Eye (tissue), 1 donor: ENCODE measurements around the gene ACOX3.
"Not testable (repeated sequence)": the region's sequence is repeated elsewhere in the genome, so short reads cannot be mapped to it uniquely, and the experiment has no call there.

ENCODE experiments used
- DNase-seq: peaks from one replicate; pipeline ENCODE4 v3.0.0-alpha.2; 2015

Gene ACOX3

DNA sequence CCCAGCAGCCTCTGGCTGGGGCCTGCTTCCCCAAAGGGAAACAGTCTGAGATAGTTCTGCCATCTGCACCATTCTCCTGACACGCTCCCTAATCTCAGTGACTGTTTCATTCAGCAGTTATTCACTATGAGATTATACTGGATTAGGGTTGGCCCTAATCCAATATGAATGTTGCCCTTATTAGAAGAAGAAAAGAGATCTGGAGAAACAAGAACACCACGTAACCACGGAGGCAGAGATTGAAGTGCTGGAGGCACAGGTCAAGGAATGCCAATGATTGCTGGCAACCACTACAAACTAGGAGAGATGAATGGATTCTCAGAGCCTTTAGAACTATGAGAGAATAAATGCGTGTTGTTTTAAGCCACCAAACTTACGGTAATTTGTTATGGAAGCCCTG, 7.4 kb downstream of the ACOX3 start:
- peak; percentile 14 for DNase-seq

DNA sequence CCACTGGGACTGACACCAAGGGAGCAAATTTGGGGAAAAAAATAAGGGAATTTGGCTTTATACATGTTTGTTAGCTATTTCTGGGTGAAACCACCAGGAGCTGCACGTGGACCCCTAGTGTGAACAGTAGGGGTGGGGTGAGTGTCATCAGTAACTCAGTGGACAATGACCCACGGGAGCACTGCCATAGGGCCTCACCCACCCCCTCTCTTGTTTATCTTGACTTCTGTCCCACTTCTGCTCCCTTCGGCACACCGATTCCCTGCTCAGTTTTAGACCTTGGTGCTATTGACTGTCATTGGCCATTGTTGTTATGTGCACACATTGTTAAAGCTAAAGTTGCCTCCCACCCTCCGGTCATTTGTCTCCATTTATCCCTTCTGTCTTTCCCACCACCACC, 9.0 kb downstream of the ACOX3 start:
- no peak for DNase-seq

- DNase-seq = peak; percentile 97
Observed at GRCh38 chr4:8428288-8429097, 12.0 kb downstream of the ACOX3 start.

GRCh38 chr4:8427761-8428287, 12.7 kb downstream of the ACOX3 start:
- DNase-seq = no peak

GRCh38 chr4:8427262-8427661, 13.3 kb downstream of the ACOX3 start:
- DNase-seq = no peak

GRCh38 chr4:8422786-8423185, 17.7 kb downstream of the ACOX3 start:
- no peak for DNase-seq

DNA sequence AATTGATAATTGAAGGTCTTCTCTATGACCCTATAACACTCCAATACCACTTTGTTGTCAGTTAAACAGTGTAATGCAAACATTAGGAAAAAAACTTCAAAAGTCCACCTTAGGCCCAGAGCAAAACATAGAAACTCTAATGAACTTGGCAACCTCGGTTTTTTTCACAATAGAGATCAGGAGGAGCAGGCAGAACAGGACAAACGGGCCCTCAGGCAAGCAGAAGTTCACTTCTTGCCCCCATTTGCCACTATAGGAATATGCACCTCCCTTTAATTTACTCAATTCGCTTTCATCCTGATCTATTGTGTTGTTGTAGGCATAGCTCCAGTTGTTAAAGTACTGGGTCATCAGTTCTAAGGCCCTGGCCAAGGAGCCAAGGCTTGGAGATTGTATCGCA, 18.2 kb downstream of the ACOX3 start:
- DNase-seq = no peak

DNA sequence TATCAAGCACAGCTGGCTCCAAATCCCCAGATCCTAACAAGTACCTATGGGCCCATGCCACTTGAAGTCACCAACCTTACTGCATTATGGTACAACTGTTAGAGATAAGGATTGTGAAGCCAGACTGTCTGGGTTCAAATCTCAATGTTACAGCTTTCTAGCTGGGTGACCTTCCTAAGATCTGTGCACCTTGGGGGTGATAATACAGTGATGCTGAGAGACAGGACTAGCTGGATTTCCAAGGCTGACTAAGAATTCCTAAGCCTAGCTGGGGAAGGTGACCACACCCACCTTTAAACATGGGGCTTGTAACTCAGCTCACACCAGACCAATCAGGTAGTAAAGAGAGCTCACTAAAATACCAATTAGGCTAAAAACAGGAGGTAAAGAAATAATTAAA, 20.4 kb downstream of the ACOX3 start:
- DNase-seq = not testable (repeated sequence)

- DNase-seq = no peak
Observed at GRCh38 chr4:8419222-8420041, 21.1 kb downstream of the ACOX3 start.

DNA sequence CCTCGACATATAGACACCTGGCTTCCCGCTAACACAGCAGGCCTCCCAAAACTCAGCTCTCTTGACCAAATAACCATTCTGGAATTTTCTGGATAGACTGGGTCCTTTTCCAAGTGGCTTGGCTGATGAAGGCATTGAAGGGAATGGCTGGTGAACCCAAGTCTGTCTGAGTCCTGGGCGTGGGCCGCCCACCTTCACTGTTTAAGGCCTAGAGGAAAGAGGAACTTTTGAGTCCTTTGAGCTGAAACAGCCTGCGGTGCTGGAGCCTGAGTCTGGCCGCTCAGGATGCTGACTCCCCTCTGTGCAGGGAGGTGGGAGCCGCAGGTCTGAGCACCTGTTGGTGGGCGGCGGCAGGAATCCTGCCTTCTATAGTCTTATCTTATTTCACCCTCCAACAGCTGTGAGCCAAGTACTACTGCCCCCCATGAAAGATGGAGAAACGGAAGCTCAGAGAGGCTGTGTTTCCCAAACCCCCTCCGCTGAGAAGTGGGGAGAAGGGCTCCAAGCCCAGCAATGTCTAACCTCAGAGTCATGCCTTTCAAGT, 23.4 kb downstream of the ACOX3 start:
- DNase-seq = no peak

- DNase-seq = no peak
Observed at GRCh38 chr4:8414377-8414776, 26.1 kb downstream of the ACOX3 start.

- DNase-seq = no peak
Observed at GRCh38 chr4:8412288-8412687, 28.2 kb downstream of the ACOX3 start.

DNA sequence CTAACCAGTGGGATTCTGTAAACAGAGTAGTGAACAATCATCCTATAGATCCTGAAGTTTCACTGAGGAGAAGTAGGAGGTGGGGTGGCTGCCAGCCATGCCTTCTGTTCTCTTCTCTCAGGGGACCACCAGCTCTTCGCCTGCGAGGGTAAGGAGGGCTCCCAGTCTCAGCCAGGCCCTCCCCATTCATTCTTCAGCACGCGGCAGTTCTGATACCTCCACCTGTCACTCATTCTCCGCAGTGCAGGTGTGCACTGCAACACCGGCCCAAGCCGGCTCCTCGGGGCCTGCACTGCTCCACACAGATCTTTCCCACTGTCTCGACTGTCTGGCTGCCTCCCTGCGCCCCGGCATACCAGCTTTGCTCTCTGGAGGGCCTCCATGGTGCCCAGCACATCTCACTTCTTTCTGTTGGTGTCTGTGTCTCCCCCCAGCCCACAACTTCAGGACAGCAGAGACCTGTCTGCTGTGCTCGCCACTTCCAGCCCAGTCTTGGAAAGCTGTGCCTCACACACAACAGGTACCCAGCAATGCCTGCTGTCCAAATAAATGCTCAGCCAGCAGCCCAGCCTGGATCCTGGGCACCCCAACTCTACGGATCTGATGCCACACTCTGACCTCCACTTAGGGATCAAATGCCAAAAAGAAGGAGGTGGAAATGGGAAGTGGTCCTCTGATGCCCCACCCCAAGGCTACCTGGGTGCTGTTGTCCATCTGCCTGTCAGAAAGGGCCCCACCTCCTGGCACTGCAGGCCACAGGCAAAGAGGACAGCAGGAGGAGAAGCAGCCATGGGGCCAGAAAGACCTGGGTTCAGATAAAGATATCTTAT, 29.0 kb downstream of the ACOX3 start:
- no peak for DNase-seq

DNA sequence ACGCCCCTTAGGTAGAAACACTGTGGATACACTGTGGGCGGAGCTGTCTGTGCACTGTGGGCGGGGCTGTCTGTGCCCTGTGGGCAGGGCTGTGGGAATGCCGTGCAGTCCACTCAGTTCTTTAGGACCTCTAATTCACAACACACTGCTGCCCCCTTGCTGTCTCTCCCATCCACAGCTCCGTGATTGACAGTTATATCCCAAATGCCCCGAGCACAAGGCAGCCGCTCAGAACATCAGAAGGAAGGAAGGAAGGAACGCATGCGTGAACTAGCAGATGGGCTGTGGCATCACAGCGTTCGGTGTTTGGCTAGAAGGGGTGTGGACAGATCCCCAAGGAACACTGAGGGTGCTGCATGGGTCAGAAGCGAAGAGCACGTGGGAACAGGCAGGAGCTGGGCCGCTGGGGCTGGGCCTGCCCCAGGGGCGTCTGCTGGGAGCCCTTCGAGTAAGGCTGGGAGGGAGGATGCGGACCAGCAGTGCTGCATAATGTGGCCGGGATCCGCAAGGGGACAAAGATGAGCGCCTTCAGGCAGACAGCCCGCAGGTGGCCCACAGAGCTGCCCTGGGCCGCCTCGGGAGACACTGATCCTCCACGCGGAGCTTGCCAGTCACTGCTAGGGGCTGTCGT, 29.8 kb downstream of the ACOX3 start:
- peak; percentile 93 for DNase-seq

DNA sequence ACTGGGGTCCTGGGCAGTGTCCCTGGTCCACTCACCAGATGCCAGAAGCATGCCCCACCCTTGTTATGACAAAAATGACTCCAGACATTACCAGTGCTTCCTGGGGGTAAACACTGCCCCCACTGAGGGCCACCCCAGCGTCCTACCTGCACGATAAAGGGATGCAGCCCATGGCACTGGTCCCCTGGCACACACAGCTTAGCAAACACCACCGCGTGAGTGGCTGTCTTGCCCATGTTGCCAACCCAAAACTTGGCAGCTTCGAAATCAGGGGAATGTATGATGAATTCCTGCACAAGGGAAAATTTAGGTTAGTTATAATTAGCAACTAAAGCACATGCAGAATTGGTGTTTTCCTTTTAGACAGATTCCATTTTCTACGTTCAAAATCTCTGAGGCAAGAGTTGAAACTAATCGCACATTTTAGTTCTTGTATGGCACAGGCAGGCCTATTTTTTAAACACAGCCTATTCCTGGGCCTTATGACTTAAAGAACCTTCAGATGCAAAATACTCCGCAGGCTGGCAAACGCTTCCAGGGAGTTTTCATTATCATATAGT, 30.4 kb downstream of the ACOX3 start:
- no peak for DNase-seq

- no peak for DNase-seq
Observed at GRCh38 chr4:8409264-8410065, 31.1 kb downstream of the ACOX3 start.

GRCh38 chr4:8407756-8408155, 32.8 kb downstream of the ACOX3 start:
- DNase-seq = no peak

GRCh38 chr4:8407316-8407715, 33.2 kb downstream of the ACOX3 start:
- DNase-seq = no peak

- not testable (repeated sequence) for DNase-seq
Observed at GRCh38 chr4:8406887-8407286, 33.6 kb downstream of the ACOX3 start.

DNA sequence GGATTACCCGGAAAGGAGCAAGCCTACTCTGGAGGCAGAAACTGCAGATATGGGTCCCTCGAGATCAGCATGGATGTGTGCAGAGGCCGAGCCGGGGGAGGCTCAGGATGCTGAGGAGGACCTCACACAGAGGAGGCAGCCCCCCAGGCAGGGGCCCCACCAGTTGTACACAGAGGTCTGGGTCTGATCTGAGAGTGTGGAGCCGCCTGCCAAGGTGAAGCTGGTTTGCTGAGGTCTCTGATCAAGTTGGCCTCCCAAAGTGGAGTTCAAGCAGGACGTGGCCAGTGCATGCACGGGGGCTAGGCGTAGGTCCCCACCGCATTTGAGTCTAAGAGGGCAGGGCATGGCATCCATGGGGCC, 35.0 kb downstream of the ACOX3 start:
- no peak for DNase-seq
